PC-3 (cell line): ENCODE data around the gene THAP4. TPM values are rescaled to one million over a fixed set of nuclear protein-coding genes. Genes with fewer than 3 reads are reported as not detected.

Experiments
- ATAC-seq: fragments of 200-7000 bp; cut with Tn5 transposase; 2 replicates; pipeline ENCODE4 v1.9.1; 2020; ENCODE audit warnings: mild to moderate bottlenecking, moderate library complexity
- Bru-seq: library from RNA; stranded (reverse); fragments of 400-500 nt; gene quantifications from one replicate; lab custom pipeline; 2021; lab: Mats Ljungman, UMichigan
- BruChase-seq, 2 experiments: library from RNA; stranded (reverse); fragments of 400-500 nt; gene quantifications; one replicate each; lab custom pipeline; 2021; lab: Mats Ljungman, UMichigan
- BruUV-seq: library from RNA; stranded (reverse); fragments of 400-500 nt; replicated peaks from 2 replicates; lab custom pipeline; 2021; lab: Mats Ljungman, UMichigan
- CTCF ChIA-PET: fragments of 300-600 bp; sonication (Branson Sonifier 250); formaldehyde crosslinking; loops from one replicate; lab custom pipeline; 2022; ENCODE audit warnings: antibody characterized with exemption; lab: Charles Lee
- POLR2A ChIA-PET: fragments of 300-600 bp; sonication (Branson Sonifier 250); formaldehyde crosslinking; loops from one replicate; lab custom pipeline; 2022; ENCODE audit warnings: antibody characterized with exemption; ENCODE audit not compliant: unreplicated experiment; lab: Charles Lee
- DNase-seq: peaks from one replicate; pipeline ENCODE4 v3.0.0-alpha.2; 2015
- H2AFZ ChIP-seq: fragments of 300-600 bp; sonication (generic); 2 replicates; pipeline ENCODE4 v1.6.0; 2016; ENCODE audit warnings: antibody characterized with exemption, low read length
- H3F3A ChIP-seq: fragments of 300-600 bp; sonication (generic); one replicate; pipeline ENCODE4 v1.6.0; 2017; ENCODE audit warnings: antibody characterized with exemption, low read length, control low read depth, mild to moderate bottlenecking; ENCODE audit not compliant: unreplicated experiment
- H3K27ac ChIP-seq: fragments of 300-600 bp; sonication (generic); 2 replicates; pipeline ENCODE4 v1.5.1; 2016; ENCODE audit warnings: mild to moderate bottlenecking, low read length
- H3K27me3 ChIP-seq: fragments of 300-600 bp; sonication (generic); 2 replicates; pipeline ENCODE4 v1.6.1; 2016; ENCODE audit warnings: low read length, mixed read lengths
- H3K36me3 ChIP-seq: fragments of 300-600 bp; sonication (generic); 2 replicates; pipeline ENCODE4 v1.6.1; 2016; ENCODE audit warnings: low read depth, mixed run types, low read length, mixed read lengths
- H3K4me1 ChIP-seq: fragments of 300-600 bp; sonication (generic); 2 replicates; pipeline ENCODE4 v1.5.1; 2016; ENCODE audit warnings: low read length; ENCODE audit not compliant: insufficient read depth
- H3K4me2 ChIP-seq: fragments of 300-600 bp; sonication (generic); 2 replicates; pipeline ENCODE4 v1.6.0; 2016; ENCODE audit warnings: low read length
- H3K4me3 ChIP-seq: fragments of 300-600 bp; sonication (generic); 2 replicates; pipeline ENCODE4 v1.5.1; 2016; ENCODE audit warnings: mild to moderate bottlenecking, low read length, mixed read lengths
- H3K79me2 ChIP-seq: fragments of 300-600 bp; sonication (generic); 2 replicates; pipeline ENCODE4 v1.6.1; 2017; ENCODE audit warnings: low read length, mixed read lengths
- H3K9ac ChIP-seq: fragments of 300-600 bp; sonication (generic); 2 replicates; pipeline ENCODE4 v1.6.0; 2016; ENCODE audit warnings: mild to moderate bottlenecking, low read length
- H3K9me2 ChIP-seq: fragments of 300-600 bp; sonication (generic); replicated peaks from 2 replicates; pipeline ENCODE4 v1.6.1; 2016; ENCODE audit warnings: mixed run types, low read length, mixed read lengths
- H3K9me3 ChIP-seq: fragments of 300-600 bp; sonication (generic); 2 replicates; pipeline ENCODE4 v1.6.1; 2016; ENCODE audit warnings: low read length, mixed read lengths
- H4K20me1 ChIP-seq: fragments of 300-600 bp; sonication (generic); 2 replicates; pipeline ENCODE4 v1.6.1; 2016; ENCODE audit warnings: low read length, mixed read lengths
- CTCF ChIP-seq: fragments of 300-600 bp; sonication (generic); conservative IDR thresholded peaks from 2 replicates; pipeline ENCODE4 v1.5.1; 2017; ENCODE audit warnings: antibody characterized with exemption, low read depth, mild to moderate bottlenecking, low read length
- EZH2 ChIP-seq: fragments of 300-600 bp; sonication (generic); IDR thresholded peaks from one replicate; pipeline ENCODE4 v1.6.1; 2017; ENCODE audit warnings: antibody characterized with exemption, mild to moderate bottlenecking, low read length; ENCODE audit not compliant: unreplicated experiment
- EZH2phosphoT487 ChIP-seq: fragments of 300-600 bp; sonication (generic); IDR thresholded peaks from 2 replicates; pipeline ENCODE4 v1.6.1; 2018; ENCODE audit warnings: mild to moderate bottlenecking, antibody characterized with exemption, low read length, borderline replicate concordance
- intact Hi-C: fragments of 100-400 bp; cut with micrococcal nuclease; formaldehyde crosslinking; loops from 2 replicates; pipeline ENCODE4 v1.9.0; 2023
- long read RNA-seq: library from polyadenylated mRNA; unstranded; transcript quantifications from one replicate; pipeline ENCODE4 v2.0.0, GENCODE V29; 2021; ENCODE audit not compliant: unreplicated experiment
- total RNA-seq: library from RNA; depleted of rRNA; stranded (reverse); fragments of >200 nt; gene quantifications from 2 replicates; pipeline ENCODE4 v1.2.3, GENCODE V29; 2014; rRNA removed

The THAP4 gene
- 75.1 and 102 TPM in 2 replicates for total RNA-seq
- Bru-seq, nascent RNA: percentile 64 among the genes with signal in this experiment
- percentile 71 among the genes with signal in this experiment for BruChase-seq, experiment 1, labeled RNA remaining after a 6-hour chase
- percentile 70 among the genes with signal in this experiment for BruChase-seq, experiment 2, labeled RNA remaining after a 2-hour chase
- long read RNA-seq, transcript THAP4-204 (6 exons, 2,367 nt): major isoform, 115 of 166 reads
- long read RNA-seq, partial matches to known transcripts: 37 of 166 reads
- long read RNA-seq, other reads (novel, unspliced or antisense): 13 of 166 reads

- intact Hi-C loops: loop anchor here (5.0 kb wide), 1 partner anchor 80 kb away; the partner anchor contains the start of gene BOK
- POLR2A ChIA-PET: interaction anchor here (0.5 kb wide), 1 partner anchor 22 kb away, joined by 3 read pairs; no protein-coding TSS in a partner anchor
- Histone ChIP-seq H3K4me1 (peaks cover 17% of the 10 kb centered on the region), H2AFZ (peak within 1 kb of the TSS; percentile 93), H3K36me3 (peaks cover 22% of the 10 kb centered on the region), H3K9me2 (no peaks in the 10 kb centered on the region), H3K27ac (peak within 1 kb of the TSS; percentile 83), H3K4me3 (peak within 1 kb of the TSS; percentile 100), H3K79me2 (peaks cover 90% of the 10 kb centered on the region), H3K27me3 (no peaks in the 10 kb centered on the region), H3K9ac (peak within 1 kb of the TSS; percentile 97), H3K4me2 (peak within 1 kb of the TSS; percentile 100), H3F3A (no peaks in the 10 kb centered on the region), H4K20me1 (peaks cover 25% of the 10 kb centered on the region; the same call in 1 of the 2 replicates), H3K9me3 (no peaks in the 10 kb centered on the region)
- peak; percentile 86 for DNase-seq
- TF ChIP-seq EZH2phosphoT487: no peak
- TF ChIP-seq EZH2: no peak
- TF ChIP-seq CTCF: no peak
- BruUV-seq: no TSS peak
- ATAC-seq: peak; percentile 76
- CTCF ChIA-PET: no interaction called here
Measured at GRCh38 chr2:241637018-241637794, at the start of gene THAP4, which contains the start of gene ATG4B. THAP4 (minus strand) TSS chr2:241637158; CDS start chr2:241637017, 141 bp downstream. ATG4B (plus strand) TSS chr2:241637693; CDS start chr2:241637715, 22 bp downstream.

GRCh38 chr2:241686324-241686649 lies 49.3 kb upstream of the THAP4 start:
- Histone ChIP-seq H3K9me2 (no peaks in the 10 kb centered on the region), H3K36me3 (peaks cover 29% of the 10 kb centered on the region), H3K4me1 (peaks cover 21% of the 10 kb centered on the region), H3F3A (no peaks in the 10 kb centered on the region), H3K9ac (peak overlapping the region; percentile 99), H4K20me1 (no peaks in the 10 kb centered on the region), H3K9me3 (no peaks in the 10 kb centered on the region), H3K27ac (peak overlapping the region; percentile 49), H3K4me3 (peak overlapping the region; percentile 96), H3K4me2 (peak overlapping the region; percentile 87), H3K27me3 (no peaks in the 10 kb centered on the region), H3K79me2 (peaks cover 67% of the 10 kb centered on the region), H2AFZ (peak overlapping the region; percentile 85)
- intact Hi-C loops: loop anchor here (2.0 kb wide), 1 partner anchor 17 kb away; the partner anchor contains the start of gene ING5
- ChIA-PET CTCF (no interaction called here), POLR2A (interaction anchor here (0.6 to 1.0 kb wide), 4 partner anchors 11 to 55 kb away, joined by 3 to 5 read pairs (median 4); partner anchors contain the start of gene ING5)
- BruUV-seq: no TSS peak
- ATAC-seq (peak; percentile 11), DNase-seq (no peak)
- TF ChIP-seq CTCF (no peak), EZH2phosphoT487 (no peak), EZH2 (no peak)
